WTC11 (cell line): ENCODE data around the gene AP1S1. TPM values are rescaled to one million over a fixed set of nuclear protein-coding genes. Genes with fewer than 3 reads are reported as not detected.

Experiments
- ATAC-seq: fragments of 200-7000 bp; cut with Tn5 transposase; 2 replicates; pipeline ENCODE4 v1.10.0; 2021; ENCODE audit warnings: mild to moderate bottlenecking, moderate library complexity
- Bru-seq: library from RNA; stranded (reverse); fragments of 400-500 nt; gene quantifications from one replicate; lab custom pipeline; 2021; lab: Mats Ljungman, UMichigan
- CTCF ChIA-PET: fragments of 300-600 bp; sonication (Branson Sonifier 250); formaldehyde crosslinking; loops from one replicate; lab custom pipeline; 2021; ENCODE audit warnings: antibody characterized with exemption; lab: Charles Lee
- POLR2A ChIA-PET: fragments of 350-600 bp; sonication (Branson Sonifier 250); formaldehyde crosslinking; loops from one replicate; lab custom pipeline; 2021; ENCODE audit warnings: antibody characterized with exemption; lab: Charles Lee
- DNase-seq: peaks from one replicate; pipeline ENCODE4 v3.0.0; 2021; ENCODE audit warnings: low spot score
- H3K27ac Mint-ChIP-seq: 2 replicates; pipeline ENCODE4 v1.8.0; 2021; ENCODE audit warnings: mixed read lengths
- H3K27me3 Mint-ChIP-seq: 2 replicates; pipeline ENCODE4 v1.8.0; 2021; ENCODE audit warnings: low read depth, mild to moderate bottlenecking, moderate library complexity, mixed read lengths
- H3K36me3 Mint-ChIP-seq: 2 replicates; pipeline ENCODE4 v1.8.0; 2021; ENCODE audit warnings: mixed read lengths
- H3K4me1 Mint-ChIP-seq: 2 replicates; pipeline ENCODE4 v1.8.0; 2022; ENCODE audit warnings: mixed read lengths
- H3K4me3 Mint-ChIP-seq: 2 replicates; pipeline ENCODE4 v1.8.0; 2021; ENCODE audit warnings: mild to moderate bottlenecking, moderate library complexity, mixed read lengths
- H3K9me3 Mint-ChIP-seq: 2 replicates; pipeline ENCODE4 v1.8.0; 2021; ENCODE audit warnings: mixed read lengths
- AFF4 ChIP-seq: sonication (generic); formaldehyde crosslinking; IDR thresholded peaks from 2 replicates; pipeline ENCODE4 v1.8.1; 2023; ENCODE audit warnings: mild to moderate bottlenecking, missing genetic modification reagents, borderline replicate concordance
- AR ChIP-seq: fragments of 250-450 bp; sonication (Bioruptor Pico); IDR thresholded peaks from 2 replicates; pipeline ENCODE4 v1.9.0; 2021; ENCODE audit warnings: mild to moderate bottlenecking
- ARID4B ChIP-seq: sonication (generic); formaldehyde crosslinking; IDR thresholded peaks from 2 replicates; pipeline ENCODE4 v1.8.0; 2023; ENCODE audit warnings: missing genetic modification reagents, mild to moderate bottlenecking, borderline replicate concordance
- ATF6 ChIP-seq: sonication (generic); formaldehyde crosslinking; IDR thresholded peaks from 2 replicates; pipeline ENCODE4 v1.8.1; 2023; ENCODE audit warnings: mild to moderate bottlenecking, missing genetic modification reagents
- CREM ChIP-seq: sonication (generic); formaldehyde crosslinking; IDR thresholded peaks from 2 replicates; pipeline ENCODE4 v1.8.1; 2022; ENCODE audit warnings: mild to moderate bottlenecking, missing genetic modification reagents, moderate library complexity
- ELF4 ChIP-seq: sonication (generic); formaldehyde crosslinking; IDR thresholded peaks from 2 replicates; pipeline ENCODE4 v1.8.1; 2022; ENCODE audit warnings: low read depth, mild to moderate bottlenecking, moderate library complexity, missing genetic modification reagents
- FOXK1 ChIP-seq: sonication (generic); formaldehyde crosslinking; IDR thresholded peaks from 2 replicates; pipeline ENCODE4 v1.8.0; 2022; ENCODE audit warnings: mild to moderate bottlenecking, moderate library complexity, missing genetic modification reagents
- HMGXB4 ChIP-seq: sonication (generic); formaldehyde crosslinking; IDR thresholded peaks from 2 replicates; pipeline ENCODE4 v1.8.1; 2023; ENCODE audit warnings: mild to moderate bottlenecking, moderate library complexity, missing genetic modification reagents
- IRF1 ChIP-seq: sonication (generic); formaldehyde crosslinking; IDR thresholded peaks from 2 replicates; pipeline ENCODE4 v1.8.0; 2023; ENCODE audit warnings: missing genetic modification reagents
- KAT7 ChIP-seq: sonication (generic); formaldehyde crosslinking; IDR thresholded peaks from 2 replicates; pipeline ENCODE4 v1.8.1; 2023; ENCODE audit warnings: missing genetic modification reagents, mild to moderate bottlenecking, borderline replicate concordance
- MXD4 ChIP-seq: fragments of 250-450 bp; sonication (Bioruptor Pico); IDR thresholded peaks from 2 replicates; pipeline ENCODE4 v1.8.0; 2021; ENCODE audit warnings: mild to moderate bottlenecking, moderate library complexity, borderline replicate concordance
- NFE2L1 ChIP-seq: sonication (generic); formaldehyde crosslinking; IDR thresholded peaks from 2 replicates; pipeline ENCODE4 v1.8.1; 2023; ENCODE audit warnings: missing genetic modification reagents
- NR2C2 ChIP-seq: sonication (generic); formaldehyde crosslinking; IDR thresholded peaks from 2 replicates; pipeline ENCODE4 v1.8.0; 2022; ENCODE audit warnings: mild to moderate bottlenecking, missing genetic modification reagents
- TP53 ChIP-seq: sonication (generic); formaldehyde crosslinking; IDR thresholded peaks from 2 replicates; pipeline ENCODE4 v1.8.1; 2023; ENCODE audit warnings: mild to moderate bottlenecking, missing genetic modification reagents
- ZMAT4 ChIP-seq: fragments of 250-450 bp; sonication (Bioruptor Pico); IDR thresholded peaks from 2 replicates; pipeline ENCODE4 v1.9.0; 2021; ENCODE audit warnings: mild to moderate bottlenecking
- ZNF317 ChIP-seq: sonication (generic); formaldehyde crosslinking; IDR thresholded peaks from 2 replicates; pipeline ENCODE4 v1.8.1; 2023; ENCODE audit warnings: low read depth, mild to moderate bottlenecking, moderate library complexity, missing genetic modification reagents, borderline replicate concordance
- ZNF416 ChIP-seq: fragments of 250-450 bp; sonication (Bioruptor Pico); IDR thresholded peaks from 2 replicates; pipeline ENCODE4 v1.9.0; 2021; ENCODE audit warnings: mild to moderate bottlenecking, inconsistent platforms
- long read RNA-seq, 3 experiments: library from RNA in 1 of 3; library from capped mRNA in 1 of 3; library from polyadenylated mRNA in 1 of 3; unstranded in 2 of 3; stranded (forward) in 1 of 3; transcript quantifications; one replicate each; pipeline ENCODE4 v2.0.0, GENCODE V29; 2021
- total RNA-seq: library from RNA; stranded (reverse); gene quantifications from 3 replicates; pipeline ENCODE4 v1.2.3, GENCODE V29; 2021

AP1S1 gene
- 60.7 to 80.0 TPM (median 78.2 TPM) in 3 replicates for total RNA-seq
- percentile 60 among the genes with signal in this experiment for Bru-seq, nascent RNA
- long read RNA-seq, experiment 1, transcript AP1S1-201 (5 exons, 1,303 nt) = major isoform, 56 of 68 reads
- long read RNA-seq, experiment 1, partial matches to known transcripts = 4 of 68 reads
- long read RNA-seq, experiment 1, other reads (novel, unspliced or antisense) = 5 of 68 reads
- long read RNA-seq, experiment 2, transcript AP1S1-201 (5 exons, 1,303 nt) = major isoform, 38 of 133 reads
- long read RNA-seq, experiment 2, transcript AP1S1-202 (5 exons, 573 nt) = minor isoform, 6 of 133 reads
- long read RNA-seq, experiment 2, partial matches to known transcripts = 53 of 133 reads
- long read RNA-seq, experiment 2, other reads (novel, unspliced or antisense) = 35 of 133 reads
- long read RNA-seq, experiment 3, transcript AP1S1-201 (5 exons, 1,303 nt) = major isoform, 74 of 83 reads
- long read RNA-seq, experiment 3, partial matches to known transcripts = 2 of 83 reads
- long read RNA-seq, experiment 3, other reads (novel, unspliced or antisense) = 3 of 83 reads

- CTCF ChIA-PET = interaction anchor here (0.5 to 3.1 kb wide), 6 partner anchors 10 to 80 kb away, joined by 3 to 27 read pairs (median 4); partner anchors contain the start of genes PLOD3 and ZNHIT1
- TF ChIP-seq TP53 (CRISPR knock-in tag) (peak; percentile 93), ARID4B (CRISPR knock-in tag) (peak; percentile 60; the same call in 1 of the 2 replicates), HMGXB4 (CRISPR knock-in tag) (no peak), MXD4 (no peak), ELF4 (CRISPR knock-in tag) (no peak), CREM (peak; percentile 78; the same call in 1 of the 2 replicates), FOXK1 (peak; percentile 72; the same call in 1 of the 2 replicates), ATF6 (no peak), ZMAT4 (CRISPR knock-in tag) (no peak), AR (CRISPR knock-in tag) (no peak), KAT7 (no peak), ZNF416 (CRISPR knock-in tag) (no peak), IRF1 (CRISPR knock-in tag) (peak; percentile 94), ZNF317 (CRISPR knock-in tag) (no peak), NR2C2 (CRISPR knock-in tag) (no peak), NFE2L1 (peak; percentile 97), AFF4 (no peak)
Observed at GRCh38 chr7:101153969-101154692, at the start of gene AP1S1. Gene AP1S1 (plus strand): TSS chr7:101154476. CDS start chr7:101154515, 39 bp downstream.

More at GRCh38 chr7:101153969-101154692, at the start of gene AP1S1:
- peak; percentile 91 for ATAC-seq
- peak within 1 kb of the TSS; percentile 37; the same call in 1 of the 2 replicates for H3K27ac Mint-ChIP-seq
- POLR2A ChIA-PET = interaction anchor here (1.0 kb wide), 1 partner anchor 22 kb away, joined by 3 read pairs; no protein-coding TSS in a partner anchor
- peaks cover 18% of the 10 kb centered on the region for H3K27me3 Mint-ChIP-seq
- peak; percentile 98 for DNase-seq
- H3K4me3 Mint-ChIP-seq = peak within 1 kb of the TSS; percentile 80
- H3K4me1 Mint-ChIP-seq = peaks cover 28% of the 10 kb centered on the region
- peaks cover 2% of the 10 kb centered on the region; the same call in 1 of the 2 replicates for H3K36me3 Mint-ChIP-seq
- 0 out of 2 replicates have a peak, but pooled peaks cover 3% of the 10 kb centered on the region for H3K9me3 Mint-ChIP-seq
